GM12878 (cell line): ENCODE data around the gene TBX4. TPM values are rescaled to one million over a fixed set of nuclear protein-coding genes. Genes with fewer than 3 reads are reported as not detected.

Experiments
- ATAC-seq: fragments of 200-7000 bp; cut with Tn5 transposase; 3 replicates; pipeline ENCODE4 v1.9.1; 2020; ENCODE audit warnings: mild to moderate bottlenecking, moderate library complexity
- Bru-seq: library from RNA; stranded (reverse); fragments of 400-500 nt; gene quantifications from one replicate; lab custom pipeline; 2021; lab: Mats Ljungman, UMichigan
- BruChase-seq, 2 experiments: library from RNA; stranded (reverse); fragments of 400-500 nt; gene quantifications; one replicate each; lab custom pipeline; 2021; lab: Mats Ljungman, UMichigan
- BruUV-seq: library from RNA; stranded (reverse); fragments of 400-500 nt; replicated peaks from 2 replicates; lab custom pipeline; 2021; lab: Mats Ljungman, UMichigan
- CTCF ChIA-PET: fragments of 300-600 bp; sonication (Branson Sonifier 250); formaldehyde crosslinking; extraction: SDS; loops from one replicate; lab custom pipeline; 2021; ENCODE audit warnings: inconsistent platforms; lab: Yijun Ruan, JAX
- POLR2A ChIA-PET: fragments of 350-600 bp; formaldehyde crosslinking; extraction: SDS; loops from one replicate; lab custom pipeline; 2021; ENCODE audit warnings: inconsistent platforms; lab: Charles Lee
- RAD21 ChIA-PET: fragments of 300-600 bp; sonication (Branson Sonifier 250); formaldehyde crosslinking; loops from one replicate; lab custom pipeline; 2023; ENCODE audit warnings: antibody characterized with exemption; ENCODE audit not compliant: unreplicated experiment; lab: Charles Lee
- SMC1A ChIA-PET: fragments of 300-600 bp; sonication (Branson Sonifier 250); formaldehyde crosslinking; loops from one replicate; lab custom pipeline; 2023; ENCODE audit not compliant: unreplicated experiment, uncharacterized antibody; lab: Charles Lee
- DNase-seq: peaks from one replicate; pipeline ENCODE4 v3.0.0-alpha.2; 2011; ENCODE audit warnings: low read depth, low spot score
- FAIRE-seq: peaks from 3 replicates; lab custom pipeline; 2011; peaks lifted over from hg19 to GRCh38; lab: Jason Lieb, UNC
- H2AFZ ChIP-seq: 2 replicates; pipeline ENCODE4 v1.6.0; 2011; ENCODE audit warnings: low read depth, low read length, control low read depth; ENCODE audit not compliant: control insufficient read depth
- H3K27ac ChIP-seq: 2 replicates; pipeline ENCODE4 v1.5.1; 2011; ENCODE audit warnings: control low read depth; ENCODE audit not compliant: control insufficient read depth, insufficient read depth
- H3K27me3 ChIP-seq, 2 experiments: replicated peaks in 1 of 2; 2 replicates each; pipeline versions ENCODE4 v1.6.0 to v1.6.1; 2011; ENCODE audit warnings: low read length in 1 of 2; ENCODE audit not compliant: control insufficient read depth in 2 of 2, insufficient read depth in 2 of 2
- H3K36me3 ChIP-seq, 2 experiments: 2 replicates each; pipeline ENCODE4 v1.5.1; 2011; ENCODE audit warnings: low read length in 1 of 2; ENCODE audit not compliant: control insufficient read depth in 2 of 2, insufficient read depth in 2 of 2
- H3K4me1 ChIP-seq: 2 replicates; pipeline ENCODE4 v1.6.1; 2011; ENCODE audit warnings: mild to moderate bottlenecking, low read length, moderate library complexity, mixed read lengths; ENCODE audit not compliant: control insufficient read depth, insufficient read depth
- H3K4me2 ChIP-seq: 2 replicates; pipeline ENCODE4 v1.6.0; 2011; ENCODE audit warnings: control low read depth; ENCODE audit not compliant: control insufficient read depth, insufficient read depth
- H3K4me3 ChIP-seq: fragments of 200-600 bp; sonication (generic); 2 replicates; pipeline ENCODE4 v1.5.1; 2016
- H3K79me2 ChIP-seq: 2 replicates; pipeline ENCODE4 v1.6.0; 2011; ENCODE audit warnings: low read length; ENCODE audit not compliant: control insufficient read depth, insufficient read depth
- H3K9ac ChIP-seq: 2 replicates; pipeline ENCODE4 v1.8.0; 2011; ENCODE audit warnings: low read length, control low read depth, mixed read lengths; ENCODE audit not compliant: control insufficient read depth, insufficient read depth
- H3K9me3 ChIP-seq: replicated peaks from 3 replicates; pipeline ENCODE4 v1.5.1; 2011; ENCODE audit warnings: mild to moderate bottlenecking, low read length; ENCODE audit not compliant: control insufficient read depth, insufficient read depth
- H4K20me1 ChIP-seq: 2 replicates; pipeline ENCODE4 v1.6.0; 2011; ENCODE audit not compliant: control insufficient read depth, insufficient read depth
- ATF3 ChIP-seq: IDR thresholded peaks from 2 replicates; pipeline ENCODE4 v1.6.1; 2011; ENCODE audit warnings: low read depth, mild to moderate bottlenecking, low read length, moderate library complexity, borderline replicate concordance; ENCODE audit errors: extremely low read depth
- CBFB ChIP-seq: IDR thresholded peaks from 2 replicates; pipeline ENCODE4 v1.6.1; 2016; ENCODE audit warnings: antibody characterized with exemption, low read depth
- CBX3 ChIP-seq: fragments of 200-600 bp; sonication (generic); IDR thresholded peaks from 2 replicates; pipeline ENCODE4 v1.6.1; 2016; ENCODE audit warnings: low read depth, borderline replicate concordance
- EP300 ChIP-seq, 2 experiments: fragments of 150-350 bp in 1 of 2; IDR thresholded peaks; 2 replicates each; pipeline ENCODE4 v1.6.1; 2011 to 2012; ENCODE audit warnings: low read depth in 2 of 2, low read length in 2 of 2, borderline replicate concordance in 1 of 2, improper control_type of control experiment in 1 of 2, inconsistent platforms in 1 of 2; ENCODE audit not compliant: control insufficient read depth in 1 of 2
- ETV6 ChIP-seq, 2 experiments: fragments of 450-650 bp in 1 of 2; IDR thresholded peaks in 1 of 2; conservative IDR thresholded peaks in 1 of 2; 2 replicates each; pipeline ENCODE4 v1.6.1; 2014; ENCODE audit warnings: antibody characterized with exemption in 1 of 2, borderline replicate concordance in 1 of 2, low read depth in 1 of 2, mild to moderate bottlenecking in 1 of 2, moderate library complexity in 1 of 2
- EZH2 ChIP-seq: IDR thresholded peaks from 2 replicates; pipeline ENCODE4 v1.6.1; 2012; ENCODE audit warnings: low read depth, mild to moderate bottlenecking, control low read depth, inconsistent platforms, low read length, borderline replicate concordance; ENCODE audit not compliant: control insufficient read depth
- FOXM1 ChIP-seq: IDR thresholded peaks from 2 replicates; pipeline ENCODE4 v1.6.1; 2012; ENCODE audit warnings: low read depth, mild to moderate bottlenecking, inconsistent platforms, low read length, moderate library complexity
- KAT2A ChIP-seq: conservative IDR thresholded peaks from 2 replicates; pipeline ENCODE4 v1.6.1; 2011; ENCODE audit warnings: low read depth, low read length; ENCODE audit not compliant: control insufficient read depth
- KDM1A ChIP-seq: fragments of 200-600 bp; sonication (generic); IDR thresholded peaks from 2 replicates; pipeline ENCODE4 v1.6.1; 2016; ENCODE audit warnings: borderline replicate concordance
- SIN3A ChIP-seq: IDR thresholded peaks from 2 replicates; pipeline ENCODE4 v1.6.1; 2012; ENCODE audit warnings: low read depth, low read length, improper control_type of control experiment
- SPI1 ChIP-seq: IDR thresholded peaks from 2 replicates; pipeline ENCODE4 v1.6.1; 2011; ENCODE audit warnings: low read depth, mild to moderate bottlenecking, low read length, moderate library complexity, borderline replicate concordance; ENCODE audit not compliant: insufficient read depth
- SUZ12 ChIP-seq: fragments of 200-600 bp; sonication (generic); IDR thresholded peaks from one replicate; pipeline ENCODE4 v1.6.1; 2018; ENCODE audit warnings: antibody characterized with exemption, mild to moderate bottlenecking; ENCODE audit not compliant: unreplicated experiment
- TCF12 ChIP-seq: IDR thresholded peaks from 2 replicates; pipeline ENCODE4 v1.6.1; 2011; ENCODE audit warnings: low read depth, mild to moderate bottlenecking, low read length
- TCF3 ChIP-seq: IDR thresholded peaks from 2 replicates; pipeline ENCODE4 v1.6.1; 2012; ENCODE audit warnings: low read depth, mild to moderate bottlenecking, low read length, borderline replicate concordance; ENCODE audit not compliant: insufficient read depth
- WRNIP1 ChIP-seq: IDR thresholded peaks from 2 replicates; pipeline ENCODE4 v1.6.1; 2011; ENCODE audit warnings: low read depth, low read length, improper control_type of control experiment, borderline replicate concordance
- YY1 ChIP-seq: IDR thresholded peaks from 2 replicates; pipeline ENCODE4 v1.6.1; 2011; ENCODE audit warnings: low read depth, mild to moderate bottlenecking, low read length
- WGBS: methylation state at CpG from one replicate; pipeline ENCODE4 v1.1.6; 2016; ENCODE audit warnings: low lambda C conversion rate; ENCODE audit not compliant: insufficient replicate concordance, insufficient coverage; ENCODE audit errors: missing lambda C conversion rate; 5-methylcytosine and 5-hydroxymethylcytosine counted together
- in situ Hi-C: fragments of 300-500 bp; cut with MboI; formaldehyde crosslinking; loops from 9 replicates; pipeline ENCODE4 v1.14.3; 2018; ENCODE audit warnings: mixed read lengths
- intact Hi-C: fragments of 100-400 bp; cut with micrococcal nuclease; formaldehyde crosslinking; loops from one replicate; pipeline ENCODE4 v1.14.2; 2022; ENCODE audit not compliant: unreplicated experiment
- long read RNA-seq, 2 experiments: library from polyadenylated mRNA; unstranded; transcript quantifications; one replicate each; pipeline ENCODE4 v2.0.0, GENCODE V29; 2019 to 2020
- polyA minus RNA-seq, 3 experiments: library from RNA; depleted of rRNA, polyadenylated mRNA; stranded (reverse); fragments of >200 nt; gene quantifications; 2 replicates each; pipeline ENCODE4 v1.2.3, GENCODE V29; 2011
- polyA plus RNA-seq, 11 experiments: library from polyadenylated mRNA; depleted of rRNA in 4 of 11; unstranded in 6 of 11; stranded (reverse) in 5 of 11; fragments of >200 nt; fragmentation: Nextera tagmentation in 4 of 11; fragmentation: Illumina TruSeq in 1 of 11; extraction: Ambion mirVana in 4 of 11; extraction: Trizol in 1 of 11; gene quantifications; 1 replicate in 1 of 11; 2 replicates in 10 of 11; pipeline versions ENCODE4 v1.2.1 to v1.2.3, GENCODE V29; 2011 to 2016; ENCODE audit warnings: inconsistent platforms in 2 of 11, missing spikeins in 2 of 11, low read depth in 1 of 11
- total RNA-seq, 4 experiments: library from RNA; depleted of rRNA in 3 of 4; stranded (reverse); fragments of >200 nt in 3 of 4; fragmentation: Illumina TruSeq in 1 of 4; extraction: Trizol in 1 of 4; gene quantifications; 2 replicates each; pipeline versions ENCODE4 v1.2.1 to v1.2.3, GENCODE V29; 2013 to 2021

The TBX4 gene
- not detected in 2 replicates for total RNA-seq (2013; cell fraction: nucleolus; rRNA removed)
- total RNA-seq (2014; rRNA removed) = not detected in 2 replicates
- not detected in 2 replicates for total RNA-seq (2014; rRNA removed; fragmentation: Illumina TruSeq; extraction: Trizol)
- not detected in 2 replicates for total RNA-seq (2021)
- polyA plus RNA-seq (2011; ENCODE audit: low read depth) = not detected
- not detected in 2 replicates for polyA plus RNA-seq (2011; rRNA removed)
- 0.03 TPM in 1 of 2 replicates, not detected in the other for polyA plus RNA-seq (2011; cell fraction: cytosol; rRNA removed)
- 0.06 TPM in 1 of 2 replicates, not detected in the other for polyA plus RNA-seq (2011; cell fraction: nucleus; rRNA removed)
- 0.07 TPM in 1 of 2 replicates, not detected in the other for polyA plus RNA-seq (2012)
- 0.01 TPM in 1 of 2 replicates, not detected in the other for polyA plus RNA-seq (2014; fragmentation: Illumina TruSeq; extraction: Trizol)
- polyA plus RNA-seq (2014; fragmentation: Nextera tagmentation; extraction: Ambion mirVana) = not detected
- polyA plus RNA-seq (2014; rRNA removed) = not detected in 2 replicates
- not detected for polyA plus RNA-seq (2016; fragmentation: Nextera tagmentation; extraction: Ambion mirVana)
- 0.15 TPM in 1 of 2 replicates, not detected in the other for polyA minus RNA-seq (2011; rRNA and poly(A)+ RNA removed)
- not detected in 2 replicates for polyA minus RNA-seq (2011; cell fraction: cytosol; rRNA and poly(A)+ RNA removed)
- not detected in 2 replicates for polyA minus RNA-seq (2011; cell fraction: nucleus; rRNA and poly(A)+ RNA removed)
- Bru-seq, nascent RNA = not detected
- not detected for BruChase-seq, experiment 1, labeled RNA remaining after a 6-hour chase
- BruChase-seq, experiment 2, labeled RNA remaining after a 2-hour chase = percentile 3 among the genes with signal in this experiment
- long read RNA-seq, experiment 1 = 0 reads
- long read RNA-seq, experiment 2 = 0 reads

- SMC1A ChIA-PET = no interaction called here
- POLR2A ChIA-PET = no interaction called here
- Histone ChIP-seq H3K79me2 (no peaks in the 10 kb centered on the region), H3K4me2 (no peak within 1 kb of the TSS), H3K4me1 (no peaks in the 10 kb centered on the region), H3K4me3 (no peak within 1 kb of the TSS), H3K27me3 (peaks cover 28 to 39% of the 10 kb centered on the region in 2 experiments), H3K27ac (no peak within 1 kb of the TSS), H3K9ac (no peak within 1 kb of the TSS), H3K9me3 (no peaks in the 10 kb centered on the region), H2AFZ (no peak within 1 kb of the TSS), H3K36me3 (no peaks in the 10 kb centered on the region), H4K20me1 (no peaks in the 10 kb centered on the region)
- 51% methylated on average over 51 of the region's 59 CpGs for WGBS
- DNase-seq (no peak), FAIRE-seq (no peak), ATAC-seq (no peak)
- in situ Hi-C loops (no loop called here), intact Hi-C loops (no loop called here)
- RAD21 ChIA-PET = no interaction called here
- CTCF ChIA-PET = no interaction called here
- TF ChIP-seq FOXM1 (no peak), EP300 (IDR thresholded peaks at IDR 0.05; ENCODE audit: borderline replicate concordance in 1 of 2, control insufficient read depth in 1 of 2, low read depth in 2 of 2, low read length in 2 of 2) (no peak), TCF3 (no peak), SIN3A (no peak), SPI1 (no peak), ETV6 (conservative IDR thresholded peaks at IDR 0.05 in 1 of 2, IDR thresholded peaks at IDR 0.05 in 1 of 2; ENCODE audit: borderline replicate concordance in 1 of 2, low read depth in 1 of 2) (peak in 1 of 2 experiments; percentile 95; a peak in 2 of 4 replicates), KAT2A (no peak), EZH2 (0 out of 2 replicates have a peak, but pooled peaks have one; percentile 79), CBFB (no peak), YY1 (no peak), SUZ12 (peak; percentile 27), WRNIP1 (no peak), KDM1A (no peak), CBX3 (no peak), TCF12 (no peak), ATF3 (no peak)
- BruUV-seq = no TSS peak
Observed at GRCh38 chr17:61452301-61453290, at the start of gene TBX4. Gene TBX4 (plus strand): TSS chr17:61452422. CDS start chr17:61456491, 4,069 bp downstream.
